8988T (cell line): ENCODE results near the gene BCL7C.
"Not testable (repeated sequence)": the region's sequence is repeated elsewhere in the genome, so short reads cannot be mapped to it uniquely, and the experiment has no call there.

Source experiments
- DNase-seq: peaks from one replicate; pipeline ENCODE4 v3.0.0; 2011

Gene BCL7C

DNA sequence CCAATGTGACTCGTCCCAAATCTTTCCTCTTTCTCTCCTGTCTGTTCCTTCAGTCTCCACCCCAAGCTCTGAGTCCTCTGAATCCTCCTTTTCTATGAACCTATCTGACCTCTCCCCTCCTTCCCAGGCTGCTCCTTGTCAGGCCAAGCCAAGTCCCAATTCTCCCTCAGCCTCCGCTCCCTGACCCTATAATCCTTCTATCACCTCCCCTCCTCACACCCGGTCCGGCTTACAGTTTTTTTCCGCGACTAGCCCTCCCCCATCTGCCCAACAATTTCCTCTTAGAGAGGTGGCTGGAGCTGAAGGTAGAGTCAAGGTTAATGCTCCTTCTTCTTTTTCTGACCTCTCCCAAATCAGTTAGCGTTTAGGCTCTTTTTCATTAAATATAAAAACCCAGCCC lies 33.1 kb downstream of the BCL7C start:
- DNase-seq, result not testable (repeated sequence)

DNA sequence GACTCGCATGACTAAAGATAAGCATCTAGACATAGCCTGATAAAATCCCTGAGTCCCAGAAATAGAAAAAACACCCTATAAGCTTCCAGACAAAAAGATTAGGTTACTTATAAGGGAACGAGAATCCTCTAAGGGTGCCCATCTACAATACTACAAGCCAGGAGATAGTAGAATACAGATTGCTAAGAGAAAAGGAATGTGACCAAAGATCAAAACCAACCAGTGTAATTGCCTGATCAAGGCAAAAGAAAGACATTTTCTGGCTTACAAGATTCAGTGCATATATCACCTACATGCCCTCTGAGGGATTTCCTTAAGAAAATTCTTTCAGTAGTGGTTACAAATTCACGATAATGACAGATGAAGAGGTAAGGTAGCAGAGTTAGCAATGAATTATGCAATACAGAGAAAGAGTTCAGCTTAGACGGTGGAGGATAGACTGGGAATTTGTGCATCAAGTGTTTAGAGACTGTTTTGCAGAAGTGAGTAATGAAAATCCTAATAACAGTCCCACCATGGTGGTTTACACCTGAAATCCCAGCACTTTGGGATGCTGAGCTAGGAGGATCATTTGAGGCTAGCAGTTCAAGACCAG lies 35.0 kb downstream of the BCL7C start:
- DNase-seq, result no peak

DNA sequence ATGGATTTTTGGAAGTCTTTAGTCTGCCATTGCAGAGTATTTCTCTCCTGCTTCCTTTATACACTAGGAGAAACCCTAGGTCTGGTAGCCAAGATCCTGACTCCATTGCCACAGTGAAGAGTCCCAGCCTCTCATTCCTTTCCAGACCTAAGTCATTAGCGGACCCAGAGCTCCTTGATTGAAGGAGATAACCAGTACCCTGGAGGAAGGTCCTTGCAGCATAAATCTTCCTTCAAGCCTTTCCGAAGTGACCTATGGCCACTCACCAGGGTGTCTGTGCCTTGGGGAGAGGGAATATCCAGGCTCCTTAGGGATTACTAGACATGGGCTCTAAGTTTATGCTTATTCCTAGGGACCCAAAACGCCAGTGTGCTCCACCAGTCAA lies 35.8 kb downstream of the BCL7C start:
- DNase-seq, result no peak

DNA sequence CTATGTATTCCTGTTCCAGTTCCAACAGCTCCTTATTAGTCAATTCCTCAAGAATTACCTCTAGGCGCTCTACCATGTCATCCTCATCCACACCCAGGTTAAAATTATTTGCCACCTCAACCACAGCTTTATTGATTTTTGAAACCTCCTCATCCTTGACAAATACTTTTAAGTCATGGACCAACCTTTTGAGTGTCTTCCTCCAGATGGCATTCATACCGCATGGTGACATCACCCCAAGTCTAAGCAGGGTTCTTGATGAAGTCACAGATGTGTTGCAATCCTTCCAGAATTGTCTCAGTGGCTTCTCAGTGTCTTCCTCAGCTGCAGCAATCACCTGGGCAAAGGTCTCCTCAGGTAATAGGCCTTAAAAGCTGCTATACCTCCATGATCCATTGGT lies 40.1 kb downstream of the BCL7C start:
- no peak for DNase-seq

DNA sequence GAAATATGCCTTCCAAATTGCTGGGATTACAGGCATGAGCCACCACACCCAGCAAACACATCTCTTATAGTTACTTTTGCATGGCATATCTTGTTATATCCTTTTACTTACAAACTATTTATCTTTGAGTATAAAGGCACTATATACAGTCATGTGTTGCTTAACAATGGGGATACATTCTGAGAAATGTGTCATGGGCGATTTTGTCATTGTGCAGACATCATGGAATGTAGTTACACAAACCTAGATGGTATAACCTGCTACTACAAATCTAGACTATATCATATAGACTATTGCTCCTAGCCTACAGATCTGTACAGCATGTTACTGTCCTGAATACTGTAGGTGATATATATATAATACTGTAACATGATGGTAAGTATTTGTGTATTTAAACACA lies 43.6 kb downstream of the BCL7C start:
- no peak for DNase-seq

DNA sequence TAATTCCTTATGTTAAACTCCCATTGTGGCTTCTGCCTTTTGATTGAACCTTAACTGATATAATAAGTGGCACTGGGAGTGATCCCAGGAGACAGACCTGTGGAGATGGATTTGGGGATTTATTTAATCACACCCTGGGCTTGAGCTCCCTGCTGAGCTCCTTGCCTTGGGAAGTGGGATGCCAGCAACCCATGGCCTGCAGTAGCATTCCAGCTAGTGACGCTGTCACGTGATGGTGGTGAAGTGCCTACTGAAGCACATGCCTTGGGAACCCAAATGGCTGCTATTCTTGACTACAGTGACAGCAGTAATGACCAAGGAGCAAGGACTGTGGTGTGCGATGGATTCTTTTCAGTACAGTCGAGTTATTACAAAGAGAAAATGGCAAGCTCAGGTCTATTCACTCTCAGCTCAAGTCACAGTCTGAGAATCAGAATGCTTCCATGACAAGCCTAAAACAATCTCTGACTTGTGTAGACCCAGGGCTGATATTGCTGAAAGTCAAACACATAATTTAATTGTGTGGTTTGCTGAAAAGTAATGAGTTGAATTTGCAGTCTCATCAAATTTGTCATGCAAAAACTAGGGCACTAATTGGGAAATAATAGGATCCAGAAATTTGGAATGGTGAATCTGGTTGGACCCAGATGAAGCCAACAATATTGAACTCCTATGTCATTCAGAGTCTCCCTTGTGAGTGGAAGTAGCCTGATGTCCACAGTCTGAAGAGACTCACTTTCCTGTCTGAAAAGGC lies 47.1 kb downstream of the BCL7C start:
- no peak for DNase-seq

DNA sequence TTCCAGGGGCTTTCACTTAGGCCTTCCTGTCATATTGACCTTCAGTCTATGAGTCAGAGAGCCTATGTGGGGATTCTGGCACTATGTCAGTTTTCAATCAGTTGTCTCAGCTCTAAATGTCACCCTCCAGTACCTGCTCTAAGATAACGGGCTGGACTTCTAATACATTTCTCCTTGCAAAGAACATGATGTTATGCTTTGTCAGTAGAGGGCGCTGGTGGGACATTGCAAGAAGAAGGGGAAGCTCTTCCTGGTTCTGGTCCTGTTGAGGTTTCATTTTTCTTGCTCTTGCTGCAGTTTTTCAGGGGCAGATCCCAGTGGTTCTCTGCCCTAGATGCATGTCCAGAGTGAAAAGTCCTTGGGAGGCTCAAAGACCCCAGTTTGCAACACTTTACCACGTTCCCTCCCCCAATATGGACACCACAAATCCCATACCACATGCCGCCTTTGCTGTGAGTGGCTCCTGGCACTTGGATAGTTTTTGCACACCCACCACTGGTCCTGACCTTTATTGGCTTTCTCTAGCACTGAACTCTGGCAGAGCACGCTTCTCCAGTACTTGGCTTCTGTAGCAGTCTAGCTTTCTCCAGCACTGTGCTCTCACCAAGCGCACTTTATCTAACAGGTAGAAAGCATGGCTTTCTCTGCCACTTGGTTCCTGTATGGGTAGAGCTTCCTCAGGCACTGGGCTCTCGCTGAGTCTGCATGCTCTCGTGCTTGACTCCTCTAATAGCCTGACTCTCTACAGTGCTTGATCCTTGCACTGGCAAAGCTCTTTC lies 49.0 kb downstream of the BCL7C start:
- DNase-seq, result peak; percentile 40

DNA sequence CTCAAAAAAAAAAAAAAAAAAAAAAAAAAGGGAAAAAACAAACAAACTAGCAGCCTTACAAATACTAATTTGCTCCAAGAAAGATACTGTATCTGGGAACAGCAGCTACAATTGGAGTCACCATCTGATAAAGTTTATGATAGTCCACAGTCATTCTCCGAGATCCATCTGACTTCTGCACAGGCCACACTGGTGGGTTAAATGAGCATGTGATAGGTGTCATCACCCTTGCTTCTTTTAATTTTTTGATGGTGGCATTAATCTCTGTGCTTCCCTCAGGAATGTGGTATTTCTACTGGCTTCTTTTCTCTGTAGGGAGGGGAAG lies 49.6 kb downstream of the BCL7C start:
- no peak for DNase-seq

DNA sequence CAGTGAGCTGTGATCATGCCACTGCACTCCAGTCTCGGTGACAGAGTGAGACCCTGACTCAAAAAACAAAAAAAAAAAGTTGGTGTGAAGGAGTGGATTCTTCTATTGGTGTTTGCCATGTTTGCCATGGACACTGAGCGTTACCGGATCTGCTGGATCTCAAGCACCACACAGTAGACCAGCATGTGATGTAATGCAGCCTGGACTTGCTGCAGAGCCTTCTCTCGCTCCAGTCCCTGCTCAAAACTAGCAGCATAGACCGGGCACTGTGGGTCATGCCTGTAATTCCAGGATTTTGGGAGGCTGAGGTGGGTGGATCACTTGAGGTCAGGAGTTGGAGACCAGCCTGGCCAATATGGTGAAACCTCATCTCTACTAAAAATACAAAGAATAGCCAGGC lies 50.4 kb downstream of the BCL7C start:
- no peak for DNase-seq

DNA sequence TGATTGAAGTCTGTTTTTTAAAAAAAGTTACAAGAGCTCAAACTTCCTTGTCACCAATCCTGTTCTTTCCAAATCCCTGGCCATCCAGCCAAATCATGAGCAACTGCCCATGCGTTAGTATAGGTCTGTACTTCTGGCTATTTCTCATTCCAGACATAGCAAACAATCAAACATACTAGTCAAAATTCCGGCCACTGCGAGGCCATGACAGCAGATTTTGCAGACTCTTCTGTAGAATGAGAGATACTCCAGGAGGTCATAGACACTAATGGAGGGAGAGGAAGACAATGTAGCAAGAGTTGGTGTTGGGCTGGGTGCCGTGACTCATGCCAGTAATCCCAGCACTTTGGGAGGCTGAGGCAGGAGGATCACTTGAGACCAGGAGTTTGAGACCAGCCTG lies 50.9 kb downstream of the BCL7C start:
- no peak for DNase-seq

DNA sequence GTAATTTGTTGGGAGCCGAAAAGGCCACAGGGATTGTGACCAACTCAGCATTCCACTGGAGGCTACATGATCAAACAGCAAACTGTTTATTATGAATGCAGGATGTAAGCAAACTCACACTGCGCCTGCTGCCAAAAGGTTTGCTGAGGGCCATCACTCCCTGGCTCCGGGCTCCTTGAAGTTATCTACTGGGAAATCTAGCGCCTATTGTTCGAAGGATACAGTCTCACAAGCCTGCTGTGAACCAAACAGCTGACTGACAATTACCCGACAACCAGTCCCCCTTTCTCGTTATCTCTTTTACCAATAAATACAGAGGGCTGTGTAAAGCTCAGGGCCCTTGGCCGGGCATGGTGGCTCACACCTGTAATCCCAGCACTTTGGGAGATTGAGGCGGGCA lies 52.5 kb downstream of the BCL7C start:
- DNase-seq, result no peak

DNA sequence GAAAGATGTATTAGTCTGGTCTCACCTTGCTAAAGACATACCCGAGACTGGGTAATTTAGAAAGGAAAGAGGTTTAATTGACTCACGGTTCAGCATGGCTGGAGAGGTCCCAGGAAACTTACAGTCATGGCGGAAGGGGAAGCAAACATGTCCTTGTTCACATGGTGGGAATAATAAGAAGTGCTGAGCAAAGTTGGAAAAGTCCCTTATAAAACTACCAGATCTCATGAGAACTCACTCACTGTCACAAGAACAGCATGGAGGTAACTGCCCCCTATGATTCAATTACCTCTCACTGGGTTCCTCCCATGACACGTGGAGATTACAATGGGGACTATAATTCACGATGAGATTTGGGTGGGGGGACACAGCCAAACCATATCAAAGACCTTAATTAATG lies 53.3 kb downstream of the BCL7C start:
- DNase-seq, result no peak

DNA sequence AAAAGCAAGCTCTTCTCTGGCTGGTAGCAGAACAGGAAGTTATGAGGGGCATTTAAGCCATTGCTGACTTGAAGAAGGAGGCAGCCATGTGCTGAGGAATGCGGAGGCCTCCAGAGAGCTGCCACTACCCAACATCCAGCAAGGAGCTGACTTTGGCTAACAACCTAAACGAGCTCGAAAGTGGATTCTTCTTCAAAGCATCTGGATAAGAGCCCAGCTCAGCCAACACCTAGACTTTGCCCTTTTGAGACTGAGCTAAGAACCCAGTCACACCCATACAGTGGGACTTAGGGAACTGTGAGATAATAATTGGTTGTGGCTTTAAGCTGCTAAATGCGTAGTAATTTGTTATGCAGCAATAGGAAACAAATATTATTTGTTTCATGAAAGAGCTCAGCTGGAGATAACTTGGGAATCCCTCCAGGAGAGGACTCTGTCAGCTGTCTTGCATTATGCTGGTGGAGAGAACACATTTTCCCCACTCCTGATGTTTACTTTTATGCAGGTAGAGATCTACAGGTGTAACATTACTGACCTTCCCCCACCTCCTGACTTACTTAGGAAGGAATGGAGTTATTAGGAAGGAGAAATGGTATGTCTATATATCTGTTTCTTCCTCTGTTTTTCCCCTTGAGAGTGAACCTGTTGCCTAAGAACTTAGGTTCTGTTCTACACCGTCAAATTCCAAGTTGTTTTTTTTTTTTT lies 54.2 kb downstream of the BCL7C start:
- DNase-seq, result no peak

DNA sequence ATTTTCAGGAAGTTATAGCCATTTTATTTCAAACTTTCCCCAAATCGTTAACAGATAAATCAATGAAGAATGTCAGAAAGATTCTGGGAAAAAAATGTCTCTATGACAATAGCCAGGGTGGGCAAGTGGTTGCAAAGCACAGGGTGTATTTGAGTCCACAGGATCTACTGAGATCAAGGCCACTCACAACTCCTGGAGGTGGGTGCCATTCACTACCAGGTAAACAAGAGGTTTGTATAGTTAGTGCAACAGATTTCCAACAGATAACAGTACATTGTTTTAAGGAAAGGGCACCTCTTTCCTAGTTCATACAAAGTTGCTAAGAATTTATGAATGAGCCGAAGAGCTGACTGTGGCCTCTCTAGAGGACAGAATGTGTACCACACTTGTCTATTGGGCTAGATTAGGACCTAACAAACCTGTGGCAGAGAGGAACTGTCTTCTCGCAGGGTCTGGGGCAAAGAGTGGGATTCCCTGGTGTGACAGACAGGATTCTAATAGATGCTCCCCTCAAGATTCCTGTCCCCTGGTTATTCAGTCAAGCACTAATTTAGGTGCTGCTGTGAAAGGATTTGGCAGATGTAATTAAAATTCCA lies 54.9 kb downstream of the BCL7C start:
- no peak for DNase-seq

DNA sequence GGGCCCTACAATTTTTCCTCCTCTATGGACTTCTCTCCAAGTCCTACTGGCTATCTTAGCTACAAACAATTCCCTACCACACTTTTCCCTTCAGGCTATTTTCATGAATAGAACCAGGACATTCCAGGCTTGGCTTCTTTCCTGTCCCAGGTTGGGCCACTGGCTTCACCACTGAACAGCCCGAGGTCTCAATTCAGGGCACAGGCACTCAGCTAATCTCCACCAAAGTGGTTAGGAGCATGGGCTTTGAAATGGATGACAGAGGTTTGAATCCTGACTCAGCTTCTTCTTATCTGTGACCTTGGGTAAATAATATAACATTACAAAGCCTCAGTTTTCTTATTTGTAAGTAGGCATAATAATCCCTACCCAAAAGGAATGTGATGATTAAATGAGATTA lies 56.0 kb downstream of the BCL7C start:
- DNase-seq, result no peak
